Transverse colon (tissue), 4 donors: ENCODE data around the gene BORCS8.

Source experiments
- CTCF ChIP-seq, 5 experiments: fragments of 200-600 bp in 3 of 5; fragments of 450-650 bp in 2 of 5; sonication (generic) in 3 of 5; IDR thresholded peaks; 1 replicate in 2 of 5; 2 replicates in 3 of 5; pipeline ENCODE4 v1.5.1; 2016 to 2017; ENCODE audit warnings: antibody characterized with exemption in 5 of 5, inconsistent platforms in 3 of 5, mild to moderate bottlenecking in 2 of 5, moderate library complexity in 1 of 5
- EP300 ChIP-seq: sonication (generic); formaldehyde crosslinking; IDR thresholded peaks from one replicate; pipeline ENCODE4 v1.6.1; 2017; ENCODE audit warnings: antibody characterized with exemption, low read depth
- POLR2A ChIP-seq: fragments of 450-650 bp; IDR thresholded peaks from one replicate; pipeline ENCODE4 v1.6.1; 2016; ENCODE audit warnings: antibody characterized with exemption, mild to moderate bottlenecking, moderate library complexity
- POLR2AphosphoS5 ChIP-seq, 3 donors: sonication (generic); formaldehyde crosslinking; IDR thresholded peaks; one replicate each; pipeline ENCODE4 v1.6.1; 2016; ENCODE audit warnings: antibody characterized with exemption in 3 of 3

- TF ChIP-seq POLR2A (no peak), CTCF (IDR thresholded peaks at IDR 0.05) (no peak), POLR2AphosphoS5 (IDR thresholded peaks at IDR 0.05) (no peak), EP300 (no peak)
Observed at GRCh38 chr19:19157808-19158207, 34.1 kb downstream of the BORCS8 start.
